DMS153 treated with DMSO at 0.1 percent for 48 hours (cell line): ENCODE measurements around the gene C16orf89.

ENCODE experiments used
- DNase-seq: peaks from one replicate; lab custom pipeline; 2025; ENCODE audit not compliant: unreplicated experiment; lab: John Stamatoyannopoulos, UW

Gene C16orf89

GRCh38 chr16:5010576-5011329, 55.0 kb downstream of the C16orf89 start:
- no peak for DNase-seq

DNA sequence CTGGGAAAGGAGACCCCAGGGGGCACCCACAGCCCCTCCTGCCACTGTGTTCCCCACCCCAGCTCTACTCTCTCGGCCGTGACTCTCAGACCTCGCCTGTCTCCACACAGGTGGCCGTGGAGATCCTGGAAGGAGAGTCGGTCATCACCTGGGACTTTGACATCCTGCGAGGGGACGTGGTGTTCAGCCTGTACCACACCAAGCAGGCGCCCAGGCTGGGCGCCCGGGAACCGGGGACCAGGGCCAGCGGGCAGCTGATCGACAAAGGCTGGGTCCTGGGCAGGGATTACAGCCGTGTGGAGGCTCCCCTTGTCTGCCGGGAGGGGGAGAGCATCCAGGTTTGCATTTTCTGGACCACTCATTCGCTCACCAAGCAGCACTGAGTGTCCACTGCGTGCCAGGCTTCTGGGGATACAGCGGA, 57.4 kb downstream of the C16orf89 start:
- DNase-seq: no peak

- no peak for DNase-seq
Observed at GRCh38 chr16:5007256-5007655, 58.5 kb downstream of the C16orf89 start.

GRCh38 chr16:5006348-5007193, 59.2 kb downstream of the C16orf89 start:
- no peak for DNase-seq

DNA sequence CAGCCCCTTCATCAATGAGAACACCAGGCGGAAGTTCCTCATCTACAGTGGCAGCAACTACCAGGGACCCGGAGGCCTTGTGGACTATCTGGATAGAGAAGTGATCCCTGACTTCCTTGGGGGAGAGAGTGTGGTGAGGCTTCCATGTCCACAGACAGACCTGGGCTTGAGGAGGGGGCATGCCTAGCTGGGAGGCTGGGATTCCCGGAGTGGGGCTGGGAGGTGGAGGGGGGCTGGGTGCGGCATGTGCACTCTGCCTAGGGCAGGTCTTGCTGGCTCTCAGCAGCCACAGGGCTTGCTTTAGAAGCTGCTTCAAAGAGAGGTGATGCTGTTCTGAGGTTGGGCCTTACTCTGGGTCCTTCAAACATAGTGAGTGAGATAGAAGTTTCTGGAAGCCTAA, 59.8 kb downstream of the C16orf89 start:
- no peak for DNase-seq

DNA sequence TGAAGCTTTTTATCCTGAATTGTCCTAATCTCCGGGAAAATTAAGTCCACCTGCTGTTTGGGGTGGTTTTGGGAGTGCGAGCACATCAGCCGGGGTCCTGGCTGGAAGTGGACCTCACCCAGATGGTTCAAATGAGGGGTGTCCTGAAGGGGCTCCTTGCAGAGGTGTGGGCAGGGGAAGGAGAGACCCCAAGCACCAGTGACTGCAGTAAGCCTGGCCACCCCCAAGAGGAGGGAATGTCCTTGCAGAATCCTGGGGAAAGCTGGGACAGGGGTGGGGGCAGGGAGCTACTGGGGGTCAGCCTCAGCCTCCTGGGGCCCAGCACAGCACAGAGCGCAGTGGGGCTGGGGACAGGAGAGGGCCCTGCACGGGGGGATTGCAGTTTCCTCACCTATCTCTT, 61.4 kb downstream of the C16orf89 start:
- no peak for DNase-seq

- DNase-seq: no peak
Observed at GRCh38 chr16:5003828-5004227, 61.9 kb downstream of the C16orf89 start.

- no peak for DNase-seq
Observed at GRCh38 chr16:5003211-5003610, 62.5 kb downstream of the C16orf89 start.

DNA sequence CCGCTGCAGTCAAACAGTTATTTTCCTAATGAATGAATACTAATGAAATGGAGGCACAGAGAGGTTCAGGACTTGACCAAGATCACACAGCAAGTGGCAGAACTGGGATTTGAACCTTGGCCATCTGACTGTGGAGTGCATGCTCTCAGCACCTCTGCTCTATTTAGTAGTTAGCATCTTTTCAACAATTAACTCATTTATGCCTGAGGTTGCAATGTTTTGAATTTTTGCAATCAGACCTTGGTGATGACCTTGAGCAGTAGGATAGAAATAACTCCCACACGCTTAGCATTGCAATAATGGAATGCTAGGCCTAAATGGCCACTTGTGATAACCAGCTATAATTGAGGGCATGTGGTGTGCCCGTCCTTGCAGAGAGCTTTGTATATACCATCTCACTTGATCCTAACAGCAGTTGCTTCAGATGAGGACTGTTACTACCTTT, 63.0 kb downstream of the C16orf89 start:
- DNase-seq: no peak

DNA sequence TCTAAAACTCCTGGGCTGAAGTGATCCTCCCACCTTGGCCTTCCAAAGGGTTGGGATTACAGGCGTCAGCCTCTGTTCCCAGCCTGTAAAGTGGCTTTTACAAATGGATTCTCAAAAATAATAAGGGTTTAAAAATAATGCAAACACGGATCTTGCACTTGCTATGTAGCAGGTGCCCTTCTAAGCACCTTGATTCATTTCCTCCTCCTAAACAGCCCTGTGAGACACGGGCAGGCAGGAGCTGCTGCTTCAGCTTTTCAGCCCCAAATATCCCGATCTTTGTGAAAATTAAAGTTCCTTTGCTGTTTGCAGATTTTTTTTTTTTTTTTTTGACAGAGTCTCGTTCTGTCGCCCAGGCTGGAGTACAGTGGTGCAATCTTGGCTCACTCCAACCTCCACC, 63.8 kb downstream of the C16orf89 start:
- DNase-seq: no peak

GRCh38 chr16:5001571-5001970, 64.2 kb downstream of the C16orf89 start:
- DNase-seq: no peak

DNA sequence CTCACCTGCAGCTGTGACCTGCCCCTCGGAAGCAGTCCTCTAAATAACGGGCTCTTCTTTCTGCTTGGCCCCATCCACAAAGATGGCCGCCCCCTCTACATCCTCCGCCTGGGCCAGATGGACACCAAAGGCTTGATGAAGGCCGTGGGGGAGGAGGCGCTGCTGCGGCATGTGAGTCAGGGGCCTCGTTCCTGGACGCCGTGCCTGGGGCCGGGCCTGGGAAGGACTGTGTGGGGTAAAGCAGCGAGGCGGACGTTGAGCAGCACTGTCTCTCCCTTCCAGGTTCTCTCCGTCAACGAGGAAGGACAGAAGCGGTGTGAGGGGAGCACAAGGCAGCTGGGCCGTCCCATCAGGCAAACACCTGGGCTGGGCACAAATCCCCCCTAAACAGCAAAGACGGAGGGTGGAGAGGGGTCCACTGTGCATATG, 65.2 kb downstream of the C16orf89 start:
- DNase-seq: no peak

GRCh38 chr16:4994719-4995434, 70.9 kb downstream of the C16orf89 start:
- DNase-seq: no peak
